H9 (cell line): Measurements from ENCODE around the gene DPF3. TPM values are rescaled to one million over a fixed set of nuclear protein-coding genes. Genes with fewer than 3 reads are reported as not detected.

ENCODE experiments used
- DNase-seq: peaks from one replicate; pipeline ENCODE4 v3.0.0-alpha.2; 2017
- H2AFZ ChIP-seq: one replicate; pipeline ENCODE4 v1.6.1; 2013; ENCODE audit warnings: mild to moderate bottlenecking, low read length, control low read depth, moderate library complexity
- H2AK5ac ChIP-seq: 2 replicates; pipeline ENCODE4 v1.6.1; 2013; ENCODE audit warnings: low read length, control low read depth, mixed read lengths; ENCODE audit not compliant: insufficient read length
- H2BK120ac ChIP-seq: one replicate; pipeline ENCODE4 v1.6.1; 2013; ENCODE audit warnings: low read depth, mild to moderate bottlenecking, low read length, control low read depth, inconsistent platforms; ENCODE audit not compliant: poor library complexity, severe bottlenecking
- H2BK12ac ChIP-seq: 2 replicates; pipeline ENCODE4 v1.6.1; 2013; ENCODE audit warnings: low read length, control low read depth, mixed read lengths, low read depth; ENCODE audit not compliant: insufficient read length
- H2BK15ac ChIP-seq: 2 replicates; pipeline ENCODE4 v1.6.1; 2013; ENCODE audit warnings: low read depth, low read length, control low read depth
- H2BK20ac ChIP-seq: one replicate; pipeline ENCODE4 v1.6.1; 2013; ENCODE audit warnings: low read depth, mild to moderate bottlenecking, low read length, control low read depth, inconsistent platforms; ENCODE audit not compliant: poor library complexity, severe bottlenecking
- H2BK5ac ChIP-seq: 2 replicates; pipeline ENCODE4 v1.6.1; 2013; ENCODE audit warnings: low read length, control low read depth, mixed read lengths; ENCODE audit not compliant: insufficient read length
- H3K14ac ChIP-seq: 2 replicates; pipeline ENCODE4 v1.6.1; 2013; ENCODE audit warnings: low read length, control low read depth; ENCODE audit not compliant: insufficient read depth
- H3K18ac ChIP-seq: 2 replicates; pipeline ENCODE4 v1.6.1; 2013; ENCODE audit warnings: low read depth, mild to moderate bottlenecking, mixed read lengths, low read length, control low read depth; ENCODE audit not compliant: insufficient read length
- H3K23ac ChIP-seq: 2 replicates; pipeline ENCODE4 v1.6.1; 2013; ENCODE audit warnings: low read length, control low read depth, mixed read lengths, low read depth; ENCODE audit not compliant: insufficient read length
- H3K23me2 ChIP-seq: 2 replicates; pipeline ENCODE4 v1.6.1; 2013; ENCODE audit warnings: low read depth, mild to moderate bottlenecking, mixed read lengths, low read length, control low read depth; ENCODE audit not compliant: insufficient read length, poor library complexity, severe bottlenecking
- H3K27ac ChIP-seq: 2 replicates; pipeline ENCODE4 v1.5.1; 2013; ENCODE audit warnings: low read length, control low read depth, mixed read lengths, low read depth; ENCODE audit not compliant: insufficient read length
- H3K27me3 ChIP-seq: 2 replicates; pipeline ENCODE4 v1.6.1; 2013; ENCODE audit warnings: low read length, control low read depth, inconsistent platforms; ENCODE audit not compliant: insufficient read depth
- H3K4ac ChIP-seq: 2 replicates; pipeline ENCODE4 v1.6.1; 2013; ENCODE audit warnings: low read depth, mild to moderate bottlenecking, control low read depth, inconsistent platforms, low read length, moderate library complexity
- H3K4me1 ChIP-seq: 2 replicates; pipeline ENCODE4 v1.6.1; 2013; ENCODE audit warnings: low read length, control low read depth, inconsistent platforms; ENCODE audit not compliant: insufficient read depth
- H3K4me2 ChIP-seq: 2 replicates; pipeline ENCODE4 v1.6.1; 2013; ENCODE audit warnings: low read length, control low read depth, mixed read lengths; ENCODE audit not compliant: insufficient read length, insufficient read depth
- H3K56ac ChIP-seq: 2 replicates; pipeline ENCODE4 v1.6.1; 2013; ENCODE audit warnings: low read depth, mild to moderate bottlenecking, mixed read lengths, low read length, control low read depth; ENCODE audit not compliant: insufficient read length
- H3K79me1 ChIP-seq: 2 replicates; pipeline ENCODE4 v1.6.1; 2013; ENCODE audit warnings: low read depth, mild to moderate bottlenecking, moderate library complexity, low read length, control low read depth, inconsistent platforms; ENCODE audit not compliant: insufficient read depth, poor library complexity, severe bottlenecking
- H3K79me2 ChIP-seq: 2 replicates; pipeline ENCODE4 v1.6.1; 2013; ENCODE audit warnings: low read length, control low read depth, inconsistent platforms; ENCODE audit not compliant: insufficient read depth
- H3K9ac ChIP-seq: 2 replicates; pipeline ENCODE4 v1.6.1; 2013; ENCODE audit warnings: low read length, control low read depth, mixed read lengths; ENCODE audit not compliant: insufficient read length; ENCODE audit errors: extremely low read depth
- H3K9me3 ChIP-seq: one replicate; pipeline ENCODE4 v1.6.1; 2013; ENCODE audit warnings: low read depth, low read length, inconsistent platforms; ENCODE audit not compliant: control insufficient read depth
- H3T11ph ChIP-seq: one replicate; pipeline ENCODE4 v1.6.1; 2013; ENCODE audit warnings: mild to moderate bottlenecking, low read length, control low read depth, inconsistent platforms
- H4K20me1 ChIP-seq: one replicate; pipeline ENCODE4 v1.6.1; 2013; ENCODE audit not compliant: control insufficient read depth, insufficient read length, insufficient read depth
- H4K5ac ChIP-seq: 2 replicates; pipeline ENCODE4 v1.6.1; 2013; ENCODE audit warnings: low read depth, mild to moderate bottlenecking, mixed read lengths, low read length, control low read depth; ENCODE audit not compliant: insufficient read length
- H4K8ac ChIP-seq: replicated peaks from 2 replicates; pipeline ENCODE4 v1.6.1; 2013; ENCODE audit warnings: low read length, control low read depth, mixed read lengths, low read depth; ENCODE audit not compliant: insufficient read length
- H4K91ac ChIP-seq: 2 replicates; pipeline ENCODE4 v1.6.1; 2013; ENCODE audit warnings: low read depth, mild to moderate bottlenecking, moderate library complexity, mixed read lengths, low read length, control low read depth; ENCODE audit not compliant: insufficient read length
- H3K27ac Mint-ChIP-seq, 3 experiments: 2 replicates in 2 of 3; 3 replicates in 1 of 3; pipeline ENCODE4 v1.8.0; 2020 to 2021; ENCODE audit warnings: mixed read lengths in 3 of 3, mild to moderate bottlenecking in 1 of 3, moderate library complexity in 1 of 3
- H3K27me3 Mint-ChIP-seq: 2 replicates; pipeline ENCODE4 v1.8.0; 2021; ENCODE audit warnings: low read depth, mild to moderate bottlenecking, moderate library complexity, mixed read lengths
- H3K36me3 Mint-ChIP-seq, 3 experiments: 2 replicates in 2 of 3; 3 replicates in 1 of 3; pipeline ENCODE4 v1.8.0; 2020 to 2021; ENCODE audit warnings: low read depth in 3 of 3, mixed read lengths in 3 of 3; ENCODE audit not compliant: insufficient read depth in 1 of 3
- H3K4me1 Mint-ChIP-seq, 2 experiments: 2 replicates each; pipeline ENCODE4 v1.8.0; 2020; ENCODE audit warnings: mixed read lengths in 2 of 2
- H3K4me3 Mint-ChIP-seq, 2 experiments: 2 replicates in 1 of 2; 3 replicates in 1 of 2; pipeline ENCODE4 v1.8.0; 2020 to 2021; ENCODE audit warnings: mild to moderate bottlenecking in 2 of 2, mixed read lengths in 2 of 2, moderate library complexity in 1 of 2
- H3K9me3 Mint-ChIP-seq, 2 experiments: 2 replicates in 1 of 2; 3 replicates in 1 of 2; pipeline ENCODE4 v1.8.0; 2020; ENCODE audit warnings: mild to moderate bottlenecking in 2 of 2, mixed read lengths in 2 of 2, moderate library complexity in 1 of 2
- WGBS: extraction: QIAGEN DNeasy Blood & Tissue Kit; methylation state at CpG from one replicate; pipeline ENCODE4 v1.1.7; 2013; ENCODE audit warnings: missing lambda C conversion rate, low lambda C conversion rate, mixed read lengths; ENCODE audit not compliant: insufficient read length; ENCODE audit errors: extremely low coverage; 5-methylcytosine and 5-hydroxymethylcytosine counted together
- total RNA-seq: library from RNA; stranded (reverse); gene quantifications from 2 replicates; pipeline ENCODE4 v1.2.1, GENCODE V29; 2021
- TF ChIP-seq, protein P1 (sequence below): fragments of 200-600 bp; sonication (generic); conservative IDR thresholded peaks from 3 replicates; pipeline ENCODE4 v1.8.0; 2021; ENCODE audit warnings: antibody characterized with exemption, mild to moderate bottlenecking

DPF3 gene
- total RNA-seq, 1 experiment from 2014 or later: not detected

DNA sequence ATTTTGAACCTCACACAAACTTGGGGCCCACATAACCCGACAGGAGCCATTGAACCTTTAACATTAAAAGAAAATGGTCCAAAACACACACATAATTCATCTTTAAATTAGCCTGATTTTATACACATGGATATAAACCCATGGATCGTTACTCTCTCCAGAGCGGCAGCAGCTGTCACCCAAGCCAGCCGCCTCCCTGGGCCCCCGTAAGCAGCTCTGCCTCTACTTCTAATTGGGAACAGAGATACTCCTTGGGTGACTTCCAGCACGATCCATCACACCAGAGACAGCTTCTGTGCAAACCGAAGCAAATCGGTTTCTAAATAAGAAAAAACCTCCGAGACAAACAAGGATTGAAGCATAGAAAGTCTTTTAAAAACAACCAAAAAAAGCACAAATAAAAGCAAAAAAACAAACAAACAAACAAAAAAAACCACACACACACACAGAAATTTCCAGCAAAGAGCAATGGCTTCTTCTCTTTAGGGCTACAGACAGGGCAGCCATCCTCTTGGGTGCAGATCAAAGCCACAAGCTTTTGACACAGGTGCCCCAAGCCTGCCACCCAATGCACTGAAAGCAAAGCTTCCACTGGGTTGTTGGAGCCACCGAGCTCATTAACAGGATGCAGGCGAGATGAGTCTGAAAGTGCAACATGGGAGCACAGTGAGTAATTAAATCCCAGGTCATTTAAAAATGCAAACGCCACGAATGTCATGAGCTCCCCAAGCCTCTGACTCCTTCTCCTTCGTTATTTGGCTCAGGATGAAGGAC, 156.9 kb downstream of the DPF3 start:
- Mint-ChIP-seq H3K36me3 (no peaks in the 10 kb centered on the region), H3K4me1 (peaks cover 0 to 3% of the 10 kb centered on the region in 2 experiments; a peak in 3 of 4 replicates), H3K27me3 (peaks cover 16% of the 10 kb centered on the region), H3K27ac (no peak overlapping the region), H3K9me3 (no peaks in the 10 kb centered on the region; a peak in 1 of 5 replicates), H3K4me3 (no peak overlapping the region)
- H4K5ac ChIP-seq: no peak overlapping the region
- H2BK12ac ChIP-seq: no peak overlapping the region
- H3K4ac ChIP-seq: no peak overlapping the region
- no peaks in the 10 kb centered on the region for H4K20me1 ChIP-seq
- H4K91ac ChIP-seq: no peak overlapping the region
- no peak overlapping the region for H2BK120ac ChIP-seq
- no peak overlapping the region for H3K9ac ChIP-seq
- H3K27me3 ChIP-seq: no peaks in the 10 kb centered on the region
- no peak overlapping the region for H2BK20ac ChIP-seq
- no peak overlapping the region for H3K23ac ChIP-seq
- no peak overlapping the region for H2AFZ ChIP-seq
- no peaks in the 10 kb centered on the region for H3K9me3 ChIP-seq
- H3K4me2 ChIP-seq: no peak overlapping the region
- WGBS: no CpG with 5 or more reads among the region's 14 CpGs
- H2BK5ac ChIP-seq: no peak overlapping the region
- no peak overlapping the region for H4K8ac ChIP-seq
- H3K4me1 ChIP-seq: no peaks in the 10 kb centered on the region
- no peaks in the 10 kb centered on the region for H3K23me2 ChIP-seq
- no peak overlapping the region for H3K18ac ChIP-seq
- H2AK5ac ChIP-seq: no peak overlapping the region
- no peak for DNase-seq
- TF ChIP-seq, protein P1, sequence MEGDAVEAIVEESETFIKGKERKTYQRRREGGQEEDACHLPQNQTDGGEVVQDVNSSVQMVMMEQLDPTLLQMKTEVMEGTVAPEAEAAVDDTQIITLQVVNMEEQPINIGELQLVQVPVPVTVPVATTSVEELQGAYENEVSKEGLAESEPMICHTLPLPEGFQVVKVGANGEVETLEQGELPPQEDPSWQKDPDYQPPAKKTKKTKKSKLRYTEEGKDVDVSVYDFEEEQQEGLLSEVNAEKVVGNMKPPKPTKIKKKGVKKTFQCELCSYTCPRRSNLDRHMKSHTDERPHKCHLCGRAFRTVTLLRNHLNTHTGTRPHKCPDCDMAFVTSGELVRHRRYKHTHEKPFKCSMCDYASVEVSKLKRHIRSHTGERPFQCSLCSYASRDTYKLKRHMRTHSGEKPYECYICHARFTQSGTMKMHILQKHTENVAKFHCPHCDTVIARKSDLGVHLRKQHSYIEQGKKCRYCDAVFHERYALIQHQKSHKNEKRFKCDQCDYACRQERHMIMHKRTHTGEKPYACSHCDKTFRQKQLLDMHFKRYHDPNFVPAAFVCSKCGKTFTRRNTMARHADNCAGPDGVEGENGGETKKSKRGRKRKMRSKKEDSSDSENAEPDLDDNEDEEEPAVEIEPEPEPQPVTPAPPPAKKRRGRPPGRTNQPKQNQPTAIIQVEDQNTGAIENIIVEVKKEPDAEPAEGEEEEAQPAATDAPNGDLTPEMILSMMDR: no peak
- no peak overlapping the region for H3K27ac ChIP-seq
- no peak overlapping the region for H3K56ac ChIP-seq
- no peak overlapping the region for H3K14ac ChIP-seq
- H3K79me1 ChIP-seq: no peaks in the 10 kb centered on the region
- no peak overlapping the region for H3T11ph ChIP-seq
- H3K79me2 ChIP-seq: no peaks in the 10 kb centered on the region
- no peak overlapping the region for H2BK15ac ChIP-seq
